KG1 (cell line): ENCODE measurements around the gene ZNF789.
"Not testable (repeated sequence)": the region's sequence is repeated elsewhere in the genome, so short reads cannot be mapped to it uniquely, and the experiment has no call there.

Experiments
- DNase-seq: peaks from one replicate; lab custom pipeline; 2025; lab: John Stamatoyannopoulos, UW

ZNF789 gene

GRCh38 chr7:99457650-99458493 is 14.8 kb upstream of the ZNF789 start:
- DNase-seq, result no peak

- DNase-seq, result no peak
These were observed 13.6 kb upstream of the ZNF789 start for GRCh38 chr7:99459087-99459486.

- DNase-seq, result no peak
These were observed 12.0 kb upstream of the ZNF789 start for GRCh38 chr7:99460651-99461050.

- no peak for DNase-seq
These were observed 11.5 kb upstream of the ZNF789 start for GRCh38 chr7:99461221-99461620.

DNA sequence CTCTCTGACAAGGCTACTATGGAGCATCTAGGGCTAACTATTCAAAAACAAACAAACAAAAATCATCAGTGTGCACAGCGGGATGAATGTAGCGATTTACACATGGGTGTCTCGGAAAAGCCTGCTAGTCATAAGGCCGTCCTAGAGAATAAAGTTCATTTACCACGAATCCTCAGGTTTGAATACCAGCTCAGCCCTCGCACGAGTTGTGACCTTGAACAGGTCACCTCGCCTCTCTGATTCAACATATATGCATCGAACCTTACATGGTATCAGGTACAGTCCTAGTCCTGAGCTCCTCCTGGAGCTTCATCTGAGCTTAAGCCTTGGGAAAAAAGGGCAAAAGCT is 7.3 kb upstream of the ZNF789 start:
- DNase-seq, result no peak

- DNase-seq, result no peak
These were observed 4.3 kb upstream of the ZNF789 start for GRCh38 chr7:99468336-99468918.

- DNase-seq, result no peak
These were observed 3.2 kb upstream of the ZNF789 start for GRCh38 chr7:99469381-99470065.

GRCh38 chr7:99473315-99473596 is 566 bp downstream of the ZNF789 start:
- DNase-seq, result no peak

GRCh38 chr7:99476107-99476506 is 3.4 kb downstream of the ZNF789 start:
- no peak for DNase-seq

DNA sequence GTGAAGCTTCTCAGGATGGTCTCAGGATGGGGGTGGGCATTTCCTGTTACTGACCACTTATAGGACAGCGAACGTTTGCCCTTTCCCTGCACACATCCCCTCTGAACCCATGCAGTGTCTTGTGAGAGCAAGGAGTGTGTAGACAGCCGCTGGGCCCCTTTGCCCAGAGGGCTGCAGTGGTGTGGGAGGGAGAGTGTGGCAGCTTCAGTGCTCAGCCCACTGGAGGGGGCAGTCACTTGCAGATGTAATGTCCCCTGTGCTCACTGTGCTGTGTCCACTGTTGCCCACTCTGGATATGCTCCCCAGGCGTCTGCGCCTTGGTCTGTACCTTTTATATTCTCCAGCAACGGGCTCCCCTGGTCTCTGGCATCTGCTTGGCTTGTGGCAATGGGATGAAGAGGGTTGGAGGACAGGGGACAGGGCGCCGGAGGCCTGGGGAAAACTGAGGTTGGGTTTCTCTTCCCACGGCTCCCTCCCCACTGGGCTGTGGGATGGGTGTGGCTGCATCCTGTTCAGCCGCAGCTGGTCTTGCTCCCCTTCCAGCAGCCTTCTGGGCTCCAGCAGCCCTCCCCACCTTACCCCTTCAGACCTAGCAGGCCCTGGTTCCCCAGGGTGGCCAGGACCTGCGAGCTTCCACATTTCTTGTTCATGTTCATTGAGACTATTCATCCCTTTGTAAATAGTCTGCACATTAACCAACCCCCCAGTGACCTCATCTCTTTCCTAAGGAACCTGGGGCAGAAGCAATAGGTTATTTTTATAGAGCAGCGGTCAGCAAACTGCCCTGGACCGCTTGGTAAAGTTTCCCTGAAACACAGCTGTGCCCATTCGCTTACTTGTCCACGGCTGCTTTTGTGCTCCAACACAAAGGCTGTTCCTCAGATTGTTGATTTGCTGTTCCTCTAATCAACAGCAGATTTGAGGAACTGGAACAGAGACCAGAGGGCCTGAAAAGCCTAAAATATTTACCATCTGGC is 6.1 kb downstream of the ZNF789 start:
- DNase-seq, result no peak

DNA sequence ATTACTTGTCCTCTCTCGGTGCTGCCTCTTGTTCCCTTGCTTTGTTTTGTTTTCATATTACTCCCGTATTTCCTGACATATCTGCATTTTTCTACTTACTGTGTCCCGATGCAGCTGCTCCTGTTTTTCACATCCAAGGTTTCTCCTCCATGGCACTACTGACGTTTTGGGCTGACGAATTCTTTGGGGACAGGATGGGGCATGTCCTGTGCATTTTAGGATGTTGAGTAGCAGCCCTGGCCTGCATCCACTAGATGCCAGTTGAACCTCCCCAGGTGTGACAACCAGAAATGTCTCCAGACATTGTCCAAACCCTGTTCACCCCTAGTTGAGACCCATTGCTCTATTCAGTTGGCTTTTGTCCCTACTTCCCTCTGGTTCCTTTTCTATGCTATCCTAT is 12.4 kb downstream of the ZNF789 start:
- DNase-seq, result no peak

DNA sequence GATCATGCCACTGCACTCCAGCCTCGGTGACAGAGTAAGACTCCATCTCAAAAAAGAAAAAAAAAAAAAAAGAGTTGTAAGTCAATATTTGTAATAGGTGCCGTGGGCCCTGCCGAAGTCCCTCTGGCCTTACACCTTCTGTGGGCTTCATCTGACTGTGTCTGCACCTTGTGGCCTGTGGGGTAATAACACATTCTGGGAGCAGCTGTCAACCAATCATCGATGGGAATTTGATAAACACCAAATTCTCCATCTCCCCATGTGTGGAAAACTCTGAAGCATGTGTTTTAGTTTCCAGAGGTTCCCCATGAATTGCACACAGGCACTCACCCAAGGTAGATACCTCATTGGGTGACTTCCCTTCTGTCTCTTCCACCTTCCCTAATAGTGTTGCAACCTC is 16.5 kb downstream of the ZNF789 start:
- DNase-seq, result no peak

DNA sequence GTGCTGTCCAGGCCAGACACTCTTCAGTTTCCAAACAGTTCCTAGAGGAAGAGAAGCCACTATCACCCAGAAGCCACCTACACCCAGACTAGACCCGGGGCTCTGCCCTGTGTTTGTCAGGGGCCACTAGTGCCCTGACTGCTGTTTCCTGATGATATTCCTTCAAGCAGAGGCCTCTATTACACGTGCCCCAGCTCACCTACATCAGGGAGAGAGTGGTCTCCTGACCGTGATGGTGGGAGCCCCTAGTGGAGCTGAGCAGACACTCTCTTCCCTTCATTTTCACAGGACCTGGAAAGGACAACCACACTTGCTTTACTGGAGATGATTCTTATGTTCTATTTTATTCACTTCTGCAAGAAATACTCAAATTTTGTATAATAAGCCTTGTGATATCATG is 18.2 kb downstream of the ZNF789 start:
- DNase-seq, result no peak

GRCh38 chr7:99493823-99494222 is 21.1 kb downstream of the ZNF789 start:
- DNase-seq, result no peak

GRCh38 chr7:99497766-99498545 is 25.3 kb downstream of the ZNF789 start:
- no peak for DNase-seq

GRCh38 chr7:99498546-99498944 is 25.9 kb downstream of the ZNF789 start:
- no peak for DNase-seq

GRCh38 chr7:99499371-99499720 is 26.7 kb downstream of the ZNF789 start:
- DNase-seq, result no peak

DNA sequence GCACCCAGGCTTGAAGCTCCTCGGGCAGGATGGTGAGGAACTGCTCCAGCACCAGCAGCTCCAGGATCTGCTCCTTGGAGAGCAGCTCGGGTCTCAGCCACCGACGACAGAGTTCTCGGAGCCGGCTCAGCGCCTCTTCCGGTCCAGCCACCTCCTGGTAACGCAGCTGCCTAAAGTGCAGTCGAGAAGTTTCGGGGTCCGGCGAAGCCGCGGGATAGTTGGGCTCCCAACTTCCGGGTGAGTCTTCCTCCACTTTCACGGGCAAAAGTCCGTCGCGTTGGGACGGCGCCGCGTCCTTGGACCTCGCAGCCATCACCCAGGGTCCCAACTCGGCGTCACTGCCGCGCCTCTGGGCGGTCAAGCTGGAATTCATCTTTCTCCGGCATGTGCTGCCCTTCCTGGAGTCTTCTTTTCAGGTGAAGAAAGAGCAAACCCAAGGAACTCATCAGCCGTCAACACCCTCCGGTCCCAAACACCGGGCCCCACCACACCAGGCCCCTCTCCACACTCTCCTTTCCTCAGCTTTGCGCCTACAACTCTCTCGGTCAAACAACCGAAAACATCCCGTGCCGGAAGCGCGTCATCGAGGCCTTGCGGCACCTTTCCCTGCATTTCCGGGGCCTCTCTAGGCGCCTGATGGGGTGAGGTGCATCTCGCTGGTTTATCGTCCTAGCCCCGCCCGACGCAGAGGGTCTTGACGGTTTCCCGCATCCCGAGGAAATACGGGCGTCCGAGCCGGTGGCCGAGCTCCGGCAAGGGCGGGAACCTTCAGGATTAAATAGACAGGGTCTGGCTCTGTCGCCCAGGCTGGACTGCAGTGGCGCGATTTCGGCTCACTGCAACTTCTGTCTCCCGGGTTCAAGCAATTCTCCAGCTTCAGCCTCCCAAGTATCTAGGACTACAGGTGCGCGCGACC is 27.3 kb downstream of the ZNF789 start, which contains the start of gene ZNF394:
Gene ZNF394, minus strand, starts transcription at position 561 of the 916 bp plus-strand sequence. Its CDS starts 188 bp downstream, at position 373.
- peak; percentile 53 for DNase-seq

- DNase-seq, result no peak
These were observed 27.9 kb downstream of the ZNF789 start for GRCh38 chr7:99500637-99501009.

GRCh38 chr7:99501236-99501635 is 28.5 kb downstream of the ZNF789 start:
- DNase-seq, result not testable (repeated sequence)

- DNase-seq, result no peak
These were observed 31.6 kb downstream of the ZNF789 start for GRCh38 chr7:99504281-99504602.
